GM23338 (cell line): Measurements from ENCODE around the gene SCGB3A2. TPM values are rescaled to one million over a fixed set of nuclear protein-coding genes. Genes with fewer than 3 reads are reported as not detected.

Experiments
- ATAC-seq: fragments of 200-7000 bp; cut with Tn5 transposase; 3 replicates; pipeline ENCODE4 v1.9.1; 2020
- DNase-seq: peaks from one replicate; pipeline ENCODE4 v3.0.0-alpha.2; 2015; ENCODE audit warnings: low spot score
- H2AFZ ChIP-seq: fragments of 200-600 bp; sonication (generic); 2 replicates; pipeline ENCODE4 v1.8.0; 2016; ENCODE audit warnings: antibody characterized with exemption, mild to moderate bottlenecking, moderate library complexity
- H3F3A ChIP-seq: fragments of 200-600 bp; sonication (generic); replicated peaks from 2 replicates; pipeline ENCODE4 v1.8.0; 2017; ENCODE audit warnings: antibody characterized with exemption, mixed run types, low read depth
- H3K27ac ChIP-seq: fragments of 200-600 bp; sonication (generic); 2 replicates; pipeline ENCODE4 v1.6.1; 2016; ENCODE audit warnings: low read depth
- H3K27me3 ChIP-seq: fragments of 200-600 bp; sonication (generic); 2 replicates; pipeline ENCODE4 v1.8.0; 2016; ENCODE audit warnings: mild to moderate bottlenecking, mixed run types, moderate library complexity; ENCODE audit not compliant: insufficient read depth
- H3K36me3 ChIP-seq: fragments of 200-600 bp; sonication (generic); 2 replicates; pipeline ENCODE4 v1.8.0; 2016; ENCODE audit warnings: mild to moderate bottlenecking; ENCODE audit not compliant: insufficient read depth
- H3K4me1 ChIP-seq: fragments of 200-600 bp; sonication (generic); 2 replicates; pipeline ENCODE4 v1.8.0; 2016; ENCODE audit warnings: mild to moderate bottlenecking, moderate library complexity; ENCODE audit not compliant: insufficient read depth
- H3K4me2 ChIP-seq: fragments of 200-600 bp; sonication (generic); 2 replicates; pipeline ENCODE4 v1.7.1; 2017; ENCODE audit warnings: mixed run types
- H3K4me3 ChIP-seq: fragments of 200-600 bp; sonication (generic); 2 replicates; pipeline ENCODE4 v1.6.1; 2016; ENCODE audit warnings: mixed run types
- H3K79me2 ChIP-seq: fragments of 200-600 bp; sonication (generic); replicated peaks from 2 replicates; pipeline ENCODE4 v1.8.0; 2017; ENCODE audit warnings: mild to moderate bottlenecking; ENCODE audit not compliant: insufficient read depth
- H3K9me2 ChIP-seq: fragments of 200-600 bp; sonication (generic); 2 replicates; pipeline ENCODE4 v1.8.0; 2017; ENCODE audit not compliant: insufficient read depth
- H4K20me1 ChIP-seq: fragments of 200-600 bp; sonication (generic); replicated peaks from 2 replicates; pipeline ENCODE4 v1.8.0; 2017; ENCODE audit warnings: mild to moderate bottlenecking; ENCODE audit not compliant: insufficient read depth
- H3K27ac Mint-ChIP-seq: 2 replicates; pipeline ENCODE4 v1.8.0; 2020; ENCODE audit warnings: inconsistent platforms, mild to moderate bottlenecking, moderate library complexity, mixed read lengths
- H3K27me3 Mint-ChIP-seq: 3 replicates; pipeline ENCODE4 v1.8.0; 2022; ENCODE audit warnings: low read depth, mild to moderate bottlenecking, moderate library complexity, mixed read lengths, inconsistent platforms; ENCODE audit not compliant: insufficient read depth, poor library complexity
- H3K36me3 Mint-ChIP-seq: 3 replicates; pipeline ENCODE4 v1.8.0; 2021; ENCODE audit warnings: low read depth, mild to moderate bottlenecking, inconsistent platforms, moderate library complexity, mixed read lengths
- H3K4me1 Mint-ChIP-seq: 3 replicates; pipeline ENCODE4 v1.8.0; 2020; ENCODE audit warnings: mild to moderate bottlenecking, inconsistent platforms, mixed read lengths
- H3K4me3 Mint-ChIP-seq: 3 replicates; pipeline ENCODE4 v1.8.0; 2021; ENCODE audit warnings: moderate library complexity, mild to moderate bottlenecking, inconsistent platforms, mixed read lengths
- H3K9me3 Mint-ChIP-seq: 3 replicates; pipeline ENCODE4 v1.8.0; 2020; ENCODE audit warnings: moderate library complexity, mild to moderate bottlenecking, inconsistent platforms, mixed read lengths
- CREB1 ChIP-seq: fragments of 250-450 bp; sonication (Bioruptor Pico); IDR thresholded peaks from 2 replicates; pipeline ENCODE4 v1.5.0; 2020; ENCODE audit warnings: low read depth, mild to moderate bottlenecking, moderate library complexity
- ETS1 ChIP-seq: IDR thresholded peaks from 2 replicates; pipeline ENCODE4 v1.6.1; 2016; ENCODE audit warnings: antibody characterized with exemption
- EZH2 ChIP-seq: fragments of 200-600 bp; sonication (generic); IDR thresholded peaks from one replicate; pipeline ENCODE4 v1.8.0; 2017; ENCODE audit warnings: antibody characterized with exemption, mild to moderate bottlenecking, low read depth; ENCODE audit not compliant: unreplicated experiment
- JUNB ChIP-seq: IDR thresholded peaks from one replicate; pipeline ENCODE4 v1.6.1; 2016; ENCODE audit warnings: antibody characterized with exemption; ENCODE audit not compliant: unreplicated experiment
- NANOG ChIP-seq: IDR thresholded peaks from 2 replicates; pipeline ENCODE4 v1.6.1; 2016; ENCODE audit warnings: antibody characterized with exemption, borderline replicate concordance
- POLR2AphosphoS5 ChIP-seq: IDR thresholded peaks from 2 replicates; pipeline ENCODE4 v1.6.1; 2016; ENCODE audit warnings: antibody characterized with exemption, low read depth
- REST ChIP-seq: IDR thresholded peaks from one replicate; pipeline ENCODE4 v1.6.1; 2018; ENCODE audit warnings: antibody characterized with exemption; ENCODE audit not compliant: unreplicated experiment
- STAT1 ChIP-seq: IDR thresholded peaks from one replicate; pipeline ENCODE4 v1.6.1; 2016; ENCODE audit warnings: antibody characterized with exemption; ENCODE audit not compliant: unreplicated experiment
- ZNF114 ChIP-seq: fragments of 250-450 bp; sonication (Bioruptor Pico); IDR thresholded peaks from 2 replicates; pipeline ENCODE4 v1.5.0; 2020; ENCODE audit warnings: mild to moderate bottlenecking, moderate library complexity
- ZNF462 ChIP-seq: fragments of 250-450 bp; sonication (Bioruptor Pico); IDR thresholded peaks from 2 replicates; pipeline ENCODE4 v1.5.0; 2020; ENCODE audit warnings: mild to moderate bottlenecking, moderate library complexity
- polyA plus RNA-seq: library from polyadenylated mRNA; unstranded; fragments of >200 nt; fragmentation: Nextera tagmentation; extraction: Ambion mirVana; gene quantifications from 2 replicates; pipeline ENCODE4 v1.2.1, GENCODE V29; 2016
- total RNA-seq: library from RNA; depleted of rRNA; stranded (reverse); fragments of >200 nt; shearing (Covaris generic); gene quantifications from 2 replicates; pipeline ENCODE4 v1.2.3, GENCODE V29; 2014

Gene SCGB3A2
- total and polyA plus RNA-seq, 2 experiments from 2014 or later: 36.1 to 256 TPM

GRCh38 chr5:147921136-147921535 lies 42.6 kb downstream of the SCGB3A2 start:
- no peaks in the 10 kb centered on the region for H4K20me1 ChIP-seq
- no peaks in the 10 kb centered on the region for H3K36me3 Mint-ChIP-seq
- no peaks in the 10 kb centered on the region; the same call in 1 of the 2 replicates for H3K4me1 ChIP-seq
- H3K4me3 Mint-ChIP-seq: no peak overlapping the region
- 0 out of 2 replicates have a peak, but pooled peaks cover 4% of the 10 kb centered on the region for H3K9me2 ChIP-seq
- no peak overlapping the region for H3K4me3 ChIP-seq
- no peaks in the 10 kb centered on the region for H3K27me3 Mint-ChIP-seq
- H3K27ac ChIP-seq: no peak overlapping the region
- H3K27ac Mint-ChIP-seq: no peak overlapping the region
- H3K9me3 Mint-ChIP-seq: no peaks in the 10 kb centered on the region
- no peaks in the 10 kb centered on the region; the same call in 1 of the 2 replicates for H3F3A ChIP-seq
- no peaks in the 10 kb centered on the region for H3K79me2 ChIP-seq
- TF ChIP-seq ETS1 (no peak), STAT1 (no peak), POLR2AphosphoS5 (no peak), NANOG (no peak), EZH2 (no peak), REST (no peak), JUNB (no peak), ZNF114 (no peak), ZNF462 (no peak), CREB1 (CRISPR knock-in tag) (no peak)
- ATAC-seq (no peak), DNase-seq (no peak)
- H3K4me2 ChIP-seq: no peak overlapping the region
- no peaks in the 10 kb centered on the region for H3K27me3 ChIP-seq
- no peaks in the 10 kb centered on the region for H3K36me3 ChIP-seq
- peaks cover 4% of the 10 kb centered on the region for H3K4me1 Mint-ChIP-seq
- no peak overlapping the region for H2AFZ ChIP-seq
